A549 (cell line): Measurements from ENCODE around the gene RAPSN. TPM values are rescaled to one million over a fixed set of nuclear protein-coding genes. Genes with fewer than 3 reads are reported as not detected.

Source experiments
- ATAC-seq, 2 experiments: fragments of 200-7000 bp in 1 of 2; fragments of >200 bp in 1 of 2; cut with Nextera tagmentation in 1 of 2; cut with Tn5 transposase in 1 of 2; 3 replicates each; pipeline versions ENCODE4 v1.8.0 to v1.9.1; 2018 to 2020; ENCODE audit warnings: mild to moderate bottlenecking in 1 of 2, moderate library complexity in 1 of 2
- CTCF ChIA-PET: fragments of 300-600 bp; sonication (Branson Sonifier 250); formaldehyde crosslinking; extraction: SDS; loops from one replicate; lab custom pipeline; 2021; ENCODE audit warnings: antibody characterized with exemption, inconsistent platforms; lab: Yijun Ruan, JAX
- POLR2A ChIA-PET: fragments of 350-600 bp; formaldehyde crosslinking; extraction: SDS; loops from one replicate; lab custom pipeline; 2021; ENCODE audit warnings: antibody characterized with exemption, inconsistent platforms; lab: Yijun Ruan, JAX
- DNase-seq, 2 experiments: peaks; one replicate each; pipeline versions ENCODE4 v3.0.0 to v3.0.0-alpha.2; 2011 to 2016; ENCODE audit warnings: low read depth in 1 of 2, low spot score in 1 of 2
- FAIRE-seq: peaks from 2 replicates; lab custom pipeline; 2011; peaks lifted over from hg19 to GRCh38; lab: Jason Lieb, UNC
- H3K27ac ChIP-seq, 2 experiments: fragments of >200 bp; sonication (Bioruptor Twin); formaldehyde crosslinking; 3 replicates each; pipeline ENCODE4 v1.5.1; 2016 to 2017
- H3K4me1 ChIP-seq: fragments of >200 bp; sonication (Bioruptor Twin); formaldehyde crosslinking; 3 replicates; pipeline ENCODE4 v1.6.1; 2016
- H3K4me2 ChIP-seq: fragments of >200 bp; sonication (Bioruptor Twin); formaldehyde crosslinking; 3 replicates; pipeline ENCODE4 v1.6.1; 2016
- H3K4me3 ChIP-seq: fragments of >200 bp; sonication (Bioruptor Twin); formaldehyde crosslinking; 3 replicates; pipeline ENCODE4 v1.5.1; 2016
- H3K9me3 ChIP-seq: fragments of >200 bp; sonication (Bioruptor Twin); formaldehyde crosslinking; 3 replicates; pipeline ENCODE4 v1.6.1; 2016
- ATOH8 ChIP-seq: fragments of 250-450 bp; sonication (Bioruptor Pico); IDR thresholded peaks from 2 replicates; pipeline ENCODE4 v1.5.0; 2020; ENCODE audit warnings: low read depth, mild to moderate bottlenecking, moderate library complexity
- CHD2 ChIP-seq: fragments of 150-350 bp; IDR thresholded peaks from 2 replicates; pipeline ENCODE4 v1.6.1; 2014; ENCODE audit warnings: low read length; ENCODE audit not compliant: partially characterized antibody
- E2F6 ChIP-seq: IDR thresholded peaks from 2 replicates; pipeline ENCODE4 v1.6.1; 2012; ENCODE audit warnings: low read depth, borderline replicate concordance
- EHF ChIP-seq: fragments of 250-450 bp; sonication (Bioruptor Pico); IDR thresholded peaks from 2 replicates; pipeline ENCODE4 v1.5.0; 2020; ENCODE audit warnings: mild to moderate bottlenecking
- EHMT2 ChIP-seq: fragments of 200-600 bp; sonication (generic); IDR thresholded peaks from 2 replicates; pipeline ENCODE4 v1.6.1; 2016; ENCODE audit warnings: antibody characterized with exemption, low read depth, mild to moderate bottlenecking, moderate library complexity
- EP300 ChIP-seq, 2 experiments: fragments of >200 bp; sonication (Bioruptor Twin); formaldehyde crosslinking; IDR thresholded peaks; 2 replicates in 1 of 2; 3 replicates in 1 of 2; pipeline ENCODE4 v1.6.1; 2016 to 2017
- ESRRA ChIP-seq: fragments of 150-350 bp; IDR thresholded peaks from 2 replicates; pipeline ENCODE4 v1.6.1; 2014; ENCODE audit warnings: mild to moderate bottlenecking, low read length, borderline replicate concordance
- FOXS1 ChIP-seq: fragments of 250-450 bp; sonication (Bioruptor Pico); IDR thresholded peaks from 2 replicates; pipeline ENCODE4 v1.5.0; 2020; ENCODE audit warnings: mild to moderate bottlenecking, moderate library complexity
- GATA3 ChIP-seq: IDR thresholded peaks from 2 replicates; pipeline ENCODE4 v1.6.1; 2012; ENCODE audit warnings: borderline replicate concordance
- HES2 ChIP-seq: fragments of >200 bp; sonication (Bioruptor Twin); formaldehyde crosslinking; IDR thresholded peaks from 2 replicates; pipeline ENCODE4 v1.6.1; 2016
- HMGXB4 ChIP-seq: fragments of 250-450 bp; sonication (Bioruptor Pico); IDR thresholded peaks from 2 replicates; pipeline ENCODE4 v1.5.0; 2021; ENCODE audit warnings: mild to moderate bottlenecking, moderate library complexity, borderline replicate concordance
- JUN ChIP-seq, 2 experiments: fragments of >200 bp; sonication (Bioruptor Twin); formaldehyde crosslinking; IDR thresholded peaks; 2 replicates in 1 of 2; 3 replicates in 1 of 2; pipeline ENCODE4 v1.6.1; 2016 to 2017
- JUNB ChIP-seq: fragments of >200 bp; sonication (Bioruptor Twin); formaldehyde crosslinking; IDR thresholded peaks from 2 replicates; pipeline ENCODE4 v1.6.1; 2016
- KDM5A ChIP-seq: fragments of 200-600 bp; sonication (generic); IDR thresholded peaks from 2 replicates; pipeline ENCODE4 v1.6.1; 2016; ENCODE audit warnings: antibody characterized with exemption, mild to moderate bottlenecking
- NR3C1 ChIP-seq: fragments of >200 bp; sonication (Bioruptor Twin); formaldehyde crosslinking; IDR thresholded peaks from 3 replicates; pipeline ENCODE4 v1.6.1; 2017
- PBX3 ChIP-seq: IDR thresholded peaks from 2 replicates; pipeline ENCODE4 v1.6.1; 2012
- POLR2A ChIP-seq: IDR thresholded peaks from 2 replicates; pipeline ENCODE4 v1.6.1; 2012; ENCODE audit warnings: mild to moderate bottlenecking, low read length
- RFX5 ChIP-seq: fragments of 450-650 bp; IDR thresholded peaks from 2 replicates; pipeline ENCODE4 v1.7.1; 2014; ENCODE audit warnings: antibody characterized with exemption, mild to moderate bottlenecking, moderate library complexity
- SMC3 ChIP-seq: fragments of >200 bp; sonication (Bioruptor Twin); formaldehyde crosslinking; IDR thresholded peaks from 3 replicates; pipeline ENCODE4 v1.6.1; 2018; ENCODE audit warnings: inconsistent platforms
- TP53 ChIP-seq: fragments of 250-450 bp; sonication (Bioruptor Pico); IDR thresholded peaks from 2 replicates; pipeline ENCODE4 v1.5.0; 2021; ENCODE audit warnings: mild to moderate bottlenecking, moderate library complexity
- ZNF302 ChIP-seq: fragments of 250-450 bp; sonication (Bioruptor Pico); IDR thresholded peaks from 2 replicates; pipeline ENCODE4 v1.9.0; 2021; ENCODE audit warnings: inconsistent platforms, mild to moderate bottlenecking, moderate library complexity
- WGBS: methylation state at CpG from one replicate; pipeline ENCODE4 v1.1.6; 2017; ENCODE audit errors: missing lambda C conversion rate; 5-methylcytosine and 5-hydroxymethylcytosine counted together
- polyA plus RNA-seq, 4 experiments: library from polyadenylated mRNA; depleted of rRNA in 3 of 4; stranded (reverse); fragments of >200 nt; fragmentation: RNase III in 1 of 4; extraction: RNeasy Plus Mini Kit Qiagen cat#74134 plus additional on column Dnase treatment in 1 of 4; gene quantifications; 2 replicates in 3 of 4; 3 replicates in 1 of 4; pipeline ENCODE4 v1.2.3, GENCODE V29; 2011 to 2017

The RAPSN gene
- polyA plus RNA-seq, 2 of the 4 experiments (the other 2 are of a cell fraction): 0.12 to 0.17 TPM

GRCh38 chr11:47414685-47415070 lies 34.3 kb downstream of the RAPSN start:
- Histone ChIP-seq H3K27ac (no peak overlapping the region), H3K4me3 (no peak overlapping the region), H3K9me3 (no peaks in the 10 kb centered on the region), H3K4me1 (peaks cover 13% of the 10 kb centered on the region), H3K4me2 (no peak overlapping the region)
- TF ChIP-seq KDM5A: no peak
- no peak for TF ChIP-seq ESRRA
- no peak for TF ChIP-seq EP300 (IDR thresholded peaks at IDR 0.05)
- TF ChIP-seq HES2: no peak
- TF ChIP-seq JUN (IDR thresholded peaks at IDR 0.05): no peak
- no peak for TF ChIP-seq PBX3
- no peak for TF ChIP-seq POLR2A
- TF ChIP-seq JUNB: no peak
- no peak for TF ChIP-seq EHMT2
- TF ChIP-seq ATOH8: no peak
- no peak for TF ChIP-seq TP53 (CRISPR knock-in tag)
- no peak for TF ChIP-seq HMGXB4 (CRISPR knock-in tag)
- TF ChIP-seq CHD2: no peak
- no peak for TF ChIP-seq FOXS1
- no peak for TF ChIP-seq EHF (CRISPR knock-in tag)
- TF ChIP-seq RFX5: no peak
- no peak for TF ChIP-seq SMC3
- no peak for TF ChIP-seq ZNF302 (CRISPR knock-in tag)
- no peak for TF ChIP-seq GATA3
- TF ChIP-seq NR3C1: no peak
- ChIA-PET POLR2A (no interaction called here), CTCF (interaction anchor here (4.8 to 8.0 kb wide), 2 partner anchors 9 to 42 kb away, joined by 26 to 75 read pairs; partner anchors contain the start of gene PSMC3)
- DNase-seq (no peak), ATAC-seq (peak in 1 of 2 experiments; percentile 1; a peak in 3 of 6 replicates), FAIRE-seq (no peak)
- WGBS: 93% methylated on average over 7 of the region's 19 CpGs

- DNase-seq: no peak
- no peak overlapping the region for H3K4me3 ChIP-seq
- H3K4me1 ChIP-seq: peaks cover 19% of the 10 kb centered on the region
- H3K9me3 ChIP-seq: no peaks in the 10 kb centered on the region
- FAIRE-seq: no peak
- H3K27ac ChIP-seq: 0 out of 6 replicates have a peak overlapping the region, but pooled peaks of 1 of the 2 experiments have one; percentile 19
- no peak for ATAC-seq
- ChIA-PET CTCF (interaction anchor here (4.8 to 8.0 kb wide), 2 partner anchors 10 to 41 kb away, joined by 26 to 75 read pairs; partner anchors contain the start of gene PSMC3), POLR2A (no interaction called here)
- 75% methylated on average over 16 of the region's 16 CpGs for WGBS
- H3K4me2 ChIP-seq: no peak overlapping the region
- TF ChIP-seq E2F6 (no peak), POLR2A (no peak), HES2 (no peak), GATA3 (no peak)
Measured at GRCh38 chr11:47413908-47414684, 34.8 kb downstream of the RAPSN start.
